Measurements from ENCODE around the gene ZNF367. TPM values are rescaled to one million over a fixed set of nuclear protein-coding genes. Genes with fewer than 3 reads are reported as not detected.

ZNF367 gene
- total RNA-seq, 6 experiments from 2014 or later = 6.1 to 12.2 (median 11.5) TPM

- Mint-ChIP-seq H3K27ac (peak overlapping the region; percentile 48), H3K4me3 (peak overlapping the region; percentile 34; the same call in 1 of the 2 replicates), H3K36me3 (ENCODE audit: low read depth) (peaks cover 14% of the 10 kb centered on the region), H3K9me3 (no peaks in the 10 kb centered on the region), H3K4me1 (ENCODE audit: low read depth) (peaks cover 42% of the 10 kb centered on the region), H3K27me3 (ENCODE audit: insufficient read depth) (no peaks in the 10 kb centered on the region)
- DNase-seq = no peak
- TF ChIP-seq CTCF (IDR thresholded peaks at IDR 0.05) = no peak
Observed at GRCh38 chr9:96343515-96344360, 74.4 kb downstream of the ZNF367 start.

GRCh38 chr9:96342571-96343245 lies 75.5 kb downstream of the ZNF367 start:
- H3K36me3 Mint-ChIP-seq (ENCODE audit: low read depth) = peaks cover 6% of the 10 kb centered on the region; the same call in 1 of the 2 replicates
- no peaks in the 10 kb centered on the region for H3K9me3 Mint-ChIP-seq
- no peak overlapping the region for H3K27ac Mint-ChIP-seq
- DNase-seq = no peak
- no peak for TF ChIP-seq CTCF (IDR thresholded peaks at IDR 0.05)
- no peaks in the 10 kb centered on the region for H3K27me3 Mint-ChIP-seq (ENCODE audit: insufficient read depth)
- H3K4me1 Mint-ChIP-seq (ENCODE audit: low read depth) = peaks cover 42% of the 10 kb centered on the region
- H3K4me3 Mint-ChIP-seq = no peak overlapping the region

- H3K9me3 Mint-ChIP-seq = no peaks in the 10 kb centered on the region
- peaks cover 42% of the 10 kb centered on the region for H3K4me1 Mint-ChIP-seq (ENCODE audit: low read depth)
- no peak overlapping the region for H3K4me3 Mint-ChIP-seq
- no peak for TF ChIP-seq CTCF (IDR thresholded peaks at IDR 0.05)
- no peak for DNase-seq
- H3K36me3 Mint-ChIP-seq (ENCODE audit: low read depth) = peaks cover 6% of the 10 kb centered on the region; the same call in 1 of the 2 replicates
- no peaks in the 10 kb centered on the region for H3K27me3 Mint-ChIP-seq (ENCODE audit: insufficient read depth)
- H3K27ac Mint-ChIP-seq = no peak overlapping the region
Observed at GRCh38 chr9:96340707-96341106, 77.5 kb downstream of the ZNF367 start.

GRCh38 chr9:96338299-96338698 lies 79.9 kb downstream of the ZNF367 start:
- H3K27ac Mint-ChIP-seq = no peak overlapping the region
- H3K9me3 Mint-ChIP-seq = no peaks in the 10 kb centered on the region
- no peaks in the 10 kb centered on the region for H3K27me3 Mint-ChIP-seq (ENCODE audit: insufficient read depth)

More at GRCh38 chr9:96338299-96338698, 79.9 kb downstream of the ZNF367 start:
- DNase-seq = no peak
- no peak for TF ChIP-seq CTCF (IDR thresholded peaks at IDR 0.05)
- peaks cover 19% of the 10 kb centered on the region for H3K4me1 Mint-ChIP-seq (ENCODE audit: low read depth)
- no peak overlapping the region for H3K4me3 Mint-ChIP-seq
- peaks cover 10% of the 10 kb centered on the region; the same call in 1 of the 2 replicates for H3K36me3 Mint-ChIP-seq (ENCODE audit: low read depth)

Other genes with a start within 250 kb of the ZNF367 start
- gene HSD17B3, start 116.2 kb downstream of the ZNF367 start, total RNA-seq (2021; fragmentation: NEBNext Ultra II Directional; extraction: Animal tissue kit (Norgen Biotek cat#: 25700)) = not detected
- 10 to 100 TPM; 15.6 to 23.9 (median 19.9) TPM for gene SLC35D2, start 34.7 kb downstream of the ZNF367 start, total RNA-seq (2021; fragmentation: NEBNext Ultra II Directional; extraction: Animal tissue kit (Norgen Biotek cat#: 25700))
- 10 to 100 TPM; 20.1 to 26.6 (median 24.9) TPM for gene HABP4, start 31.8 kb upstream of the ZNF367 start, total RNA-seq (2021; fragmentation: NEBNext Ultra II Directional; extraction: Animal tissue kit (Norgen Biotek cat#: 25700))
- 10 to 100 TPM; 10.7 to 14.9 (median 12.1) TPM for gene CDC14B, start 201.5 kb upstream of the ZNF367 start, total RNA-seq (2021; fragmentation: NEBNext Ultra II Directional; extraction: Animal tissue kit (Norgen Biotek cat#: 25700))
- gene PRXL2C, start 236.9 kb upstream of the ZNF367 start, total RNA-seq (2021; fragmentation: NEBNext Ultra II Directional; extraction: Animal tissue kit (Norgen Biotek cat#: 25700)) = 10 to 100 TPM; 16.3 to 19.7 (median 17.8) TPM